WTC11 (cell line): ENCODE measurements around the gene ASTN2. TPM values are rescaled to one million over a fixed set of nuclear protein-coding genes. Genes with fewer than 3 reads are reported as not detected.

Experiments
- ATAC-seq: fragments of 200-7000 bp; cut with Tn5 transposase; 2 replicates; pipeline ENCODE4 v1.10.0; 2021; ENCODE audit warnings: mild to moderate bottlenecking, moderate library complexity
- CTCF ChIA-PET: fragments of 300-600 bp; sonication (Branson Sonifier 250); formaldehyde crosslinking; loops from one replicate; lab custom pipeline; 2021; ENCODE audit warnings: antibody characterized with exemption; lab: Charles Lee
- POLR2A ChIA-PET: fragments of 350-600 bp; sonication (Branson Sonifier 250); formaldehyde crosslinking; loops from one replicate; lab custom pipeline; 2021; ENCODE audit warnings: antibody characterized with exemption; lab: Charles Lee
- DNase-seq: peaks from one replicate; pipeline ENCODE4 v3.0.0; 2021; ENCODE audit warnings: low spot score
- H3K27ac Mint-ChIP-seq: 2 replicates; pipeline ENCODE4 v1.8.0; 2021; ENCODE audit warnings: mixed read lengths
- H3K27me3 Mint-ChIP-seq: 2 replicates; pipeline ENCODE4 v1.8.0; 2021; ENCODE audit warnings: low read depth, mild to moderate bottlenecking, moderate library complexity, mixed read lengths
- H3K36me3 Mint-ChIP-seq: 2 replicates; pipeline ENCODE4 v1.8.0; 2021; ENCODE audit warnings: mixed read lengths
- H3K4me1 Mint-ChIP-seq: 2 replicates; pipeline ENCODE4 v1.8.0; 2022; ENCODE audit warnings: mixed read lengths
- H3K4me3 Mint-ChIP-seq: 2 replicates; pipeline ENCODE4 v1.8.0; 2021; ENCODE audit warnings: mild to moderate bottlenecking, moderate library complexity, mixed read lengths
- H3K9me3 Mint-ChIP-seq: 2 replicates; pipeline ENCODE4 v1.8.0; 2021; ENCODE audit warnings: mixed read lengths
- AFF4 ChIP-seq: sonication (generic); formaldehyde crosslinking; IDR thresholded peaks from 2 replicates; pipeline ENCODE4 v1.8.1; 2023; ENCODE audit warnings: mild to moderate bottlenecking, missing genetic modification reagents, borderline replicate concordance
- ARID4B ChIP-seq: sonication (generic); formaldehyde crosslinking; IDR thresholded peaks from 2 replicates; pipeline ENCODE4 v1.8.0; 2023; ENCODE audit warnings: missing genetic modification reagents, mild to moderate bottlenecking, borderline replicate concordance
- ATF3 ChIP-seq: sonication (generic); formaldehyde crosslinking; conservative IDR thresholded peaks from 2 replicates; pipeline ENCODE4 v1.8.1; 2022; ENCODE audit warnings: mild to moderate bottlenecking, missing genetic modification reagents
- CDX4 ChIP-seq: fragments of 250-450 bp; sonication (Bioruptor Pico); IDR thresholded peaks from 2 replicates; pipeline ENCODE4 v1.9.0; 2021; ENCODE audit warnings: moderate library complexity, mild to moderate bottlenecking, inconsistent platforms, borderline replicate concordance
- IRF1 ChIP-seq: sonication (generic); formaldehyde crosslinking; IDR thresholded peaks from 2 replicates; pipeline ENCODE4 v1.8.0; 2023; ENCODE audit warnings: missing genetic modification reagents
- NFATC4 ChIP-seq: fragments of 250-450 bp; sonication (Bioruptor Pico); IDR thresholded peaks from 2 replicates; pipeline ENCODE4 v1.9.0; 2021; ENCODE audit warnings: mild to moderate bottlenecking
- PREB ChIP-seq: sonication (generic); formaldehyde crosslinking; IDR thresholded peaks from 2 replicates; pipeline ENCODE4 v1.8.1; 2022; ENCODE audit warnings: mild to moderate bottlenecking, missing genetic modification reagents, moderate library complexity, borderline replicate concordance
- SOX15 ChIP-seq: fragments of 250-450 bp; sonication (Bioruptor Pico); IDR thresholded peaks from 2 replicates; pipeline ENCODE4 v1.9.0; 2021; ENCODE audit warnings: mild to moderate bottlenecking
- SP1 ChIP-seq: sonication (generic); formaldehyde crosslinking; conservative IDR thresholded peaks from 2 replicates; pipeline ENCODE4 v1.8.1; 2022; ENCODE audit warnings: missing genetic modification reagents
- ZNF219 ChIP-seq: sonication (generic); formaldehyde crosslinking; IDR thresholded peaks from 2 replicates; pipeline ENCODE4 v1.8.0; 2023; ENCODE audit warnings: missing genetic modification reagents, mild to moderate bottlenecking, borderline replicate concordance
- ZNF396 ChIP-seq: fragments of 250-450 bp; sonication (Bioruptor Pico); IDR thresholded peaks from 2 replicates; pipeline ENCODE4 v1.8.0; 2021; ENCODE audit warnings: mild to moderate bottlenecking, moderate library complexity, borderline replicate concordance
- ZNF423 ChIP-seq: fragments of 250-450 bp; sonication (Bioruptor Pico); IDR thresholded peaks from 2 replicates; pipeline ENCODE4 v2.1.2; 2022; ENCODE audit warnings: mild to moderate bottlenecking, moderate library complexity
- ZNF512 ChIP-seq: sonication (generic); formaldehyde crosslinking; IDR thresholded peaks from 2 replicates; pipeline ENCODE4 v1.8.1; 2022; ENCODE audit warnings: missing genetic modification reagents, borderline replicate concordance
- ZNF532 ChIP-seq: fragments of 250-450 bp; sonication (Bioruptor Pico); IDR thresholded peaks from 2 replicates; pipeline ENCODE4 v1.9.0; 2021; ENCODE audit warnings: mild to moderate bottlenecking, borderline replicate concordance
- total RNA-seq: library from RNA; stranded (reverse); gene quantifications from 3 replicates; pipeline ENCODE4 v1.2.3, GENCODE V29; 2021

ASTN2 gene
- total RNA-seq, 1 experiment from 2014 or later, result 16.2 TPM

- POLR2A ChIA-PET, result no interaction called here
- TF ChIP-seq ZNF423 (CRISPR knock-in tag) (no peak), ZNF532 (CRISPR knock-in tag) (no peak), ZNF396 (CRISPR knock-in tag) (no peak)
- Mint-ChIP-seq H3K4me3 (no peak overlapping the region), H3K27ac (no peak overlapping the region), H3K9me3 (no peaks in the 10 kb centered on the region), H3K27me3 (no peaks in the 10 kb centered on the region), H3K36me3 (no peaks in the 10 kb centered on the region), H3K4me1 (no peaks in the 10 kb centered on the region)
- ATAC-seq (peak; percentile 75), DNase-seq (no peak)
- CTCF ChIA-PET, result interaction anchor here (0.8 to 1.4 kb wide), 8 partner anchors 10 to 413 kb away, joined by 3 to 10 read pairs (median 4); no protein-coding TSS in a partner anchor
Observed at GRCh38 chr9:117448066-117448465, 33.2 kb upstream of the ASTN2 start.

GRCh38 chr9:117445631-117446030, 30.8 kb upstream of the ASTN2 start:
- H3K9me3 Mint-ChIP-seq, result peaks cover 1% of the 10 kb centered on the region
- H3K36me3 Mint-ChIP-seq, result no peaks in the 10 kb centered on the region
- ChIA-PET POLR2A (no interaction called here), CTCF (interaction anchor here (1.2 kb wide), 1 partner anchor 286 kb away, joined by 3 read pairs; no protein-coding TSS in a partner anchor)
- H3K27ac Mint-ChIP-seq, result no peak overlapping the region
- no peak overlapping the region for H3K4me3 Mint-ChIP-seq
- no peaks in the 10 kb centered on the region for H3K27me3 Mint-ChIP-seq
- TF ChIP-seq AFF4 (CRISPR knock-in tag) (no peak), IRF1 (CRISPR knock-in tag) (no peak), CDX4 (CRISPR knock-in tag) (no peak), SP1 (CRISPR knock-in tag) (no peak), PREB (CRISPR knock-in tag) (no peak), ZNF219 (CRISPR knock-in tag) (no peak), ZNF512 (CRISPR knock-in tag) (no peak), SOX15 (CRISPR knock-in tag) (no peak), ATF3 (CRISPR knock-in tag) (no peak), NFATC4 (CRISPR knock-in tag) (no peak), ARID4B (CRISPR knock-in tag) (no peak)
- TF ChIP-seq, all 79 proteins: peak for 0
- no peaks in the 10 kb centered on the region for H3K4me1 Mint-ChIP-seq
- ATAC-seq (no peak), DNase-seq (no peak)
